CD4-positive, alpha-beta T cell treated with Interleukin-1 beta for 1 hour (primary cell): ENCODE results near the gene FMN1.
A peak's percentile ranks its signal among the peaks of the same experiment; 100 is the strongest.

Source experiments
- DNase-seq, 2 donors: peaks; one replicate each; pipeline ENCODE4 v3.0.0-alpha.2; 2020 to 2022

Gene FMN1

GRCh38 chr15:32908872-32909271 is 285.6 kb downstream of the FMN1 start:
- DNase-seq, result no peak

- peak in 1 of 2 donors; percentile 29 for DNase-seq
Observed at GRCh38 chr15:32908135-32908801, 286.2 kb downstream of the FMN1 start.

GRCh38 chr15:32905481-32905880 is 289.0 kb downstream of the FMN1 start:
- DNase-seq, result no peak

GRCh38 chr15:32904448-32904847 is 290.1 kb downstream of the FMN1 start:
- no peak for DNase-seq

GRCh38 chr15:32903591-32904290 is 290.8 kb downstream of the FMN1 start:
- no peak for DNase-seq

GRCh38 chr15:32901995-32902394 is 292.5 kb downstream of the FMN1 start:
- no peak for DNase-seq

- DNase-seq, result no peak
Observed at GRCh38 chr15:32901192-32901591, 293.3 kb downstream of the FMN1 start.

GRCh38 chr15:32899126-32899596 is 295.4 kb downstream of the FMN1 start:
- peak in 1 of 2 donors; percentile 24 for DNase-seq

GRCh38 chr15:32898414-32898813 is 296.1 kb downstream of the FMN1 start:
- DNase-seq, result no peak

- DNase-seq, result no peak
Observed at GRCh38 chr15:32893421-32893820, 301.1 kb downstream of the FMN1 start.

- DNase-seq, result no peak
Observed at GRCh38 chr15:32889214-32889613, 305.3 kb downstream of the FMN1 start.

- DNase-seq, result no peak
Observed at GRCh38 chr15:32888221-32888761, 306.2 kb downstream of the FMN1 start.

GRCh38 chr15:32887090-32887489 is 307.4 kb downstream of the FMN1 start:
- DNase-seq, result no peak

- DNase-seq, result no peak
Observed at GRCh38 chr15:32886459-32886858, 308.1 kb downstream of the FMN1 start.

- no peak for DNase-seq
Observed at GRCh38 chr15:32885713-32886112, 308.8 kb downstream of the FMN1 start.

- DNase-seq, result no peak
Observed at GRCh38 chr15:32884146-32884545, 310.4 kb downstream of the FMN1 start.

GRCh38 chr15:32882955-32883354 is 311.6 kb downstream of the FMN1 start:
- DNase-seq, result no peak

GRCh38 chr15:32881528-32881927 is 313.0 kb downstream of the FMN1 start:
- no peak for DNase-seq

- DNase-seq, result no peak
Observed at GRCh38 chr15:32880642-32881041, 313.9 kb downstream of the FMN1 start.

- DNase-seq, result no peak
Observed at GRCh38 chr15:32879980-32880379, 314.5 kb downstream of the FMN1 start.

- no peak for DNase-seq
Observed at GRCh38 chr15:32878869-32879805, 315.4 kb downstream of the FMN1 start.

- no peak for DNase-seq
Observed at GRCh38 chr15:32878342-32878741, 316.2 kb downstream of the FMN1 start.
